AG04450 (cell line): ENCODE results near the gene DOLK. TPM values are rescaled to one million over a fixed set of nuclear protein-coding genes. Genes with fewer than 3 reads are reported as not detected.

ENCODE experiments used
- CTCF ChIA-PET: fragments of 300-600, 350-600 bp; formaldehyde crosslinking; extraction: SDS; loops from one replicate; lab custom pipeline; 2022; ENCODE audit warnings: antibody characterized with exemption, inconsistent platforms; lab: Charles Lee
- POLR2A ChIA-PET: fragments of 350-600 bp; formaldehyde crosslinking; extraction: SDS; loops from one replicate; lab custom pipeline; 2021; ENCODE audit warnings: antibody characterized with exemption, inconsistent platforms; lab: Yijun Ruan, JAX
- DNase-seq: peaks from one replicate; pipeline ENCODE4 v3.0.0-alpha.2; 2011; ENCODE audit warnings: low read depth, low spot score
- H3K27ac ChIP-seq: one replicate; pipeline ENCODE4 v1.5.1; 2012; ENCODE audit warnings: low read depth, low read length, control low read depth
- H3K27me3 ChIP-seq: one replicate; pipeline ENCODE4 v1.6.0; 2012; ENCODE audit warnings: low read length; ENCODE audit not compliant: control insufficient read depth, insufficient read depth
- H3K4me3 ChIP-seq: 2 replicates; pipeline ENCODE4 v1.5.1; 2011; ENCODE audit warnings: mild to moderate bottlenecking, low read depth, low read length, control low read depth
- H3K9me3 ChIP-seq: 2 replicates; pipeline ENCODE4 v1.5.1; 2012; ENCODE audit warnings: low read length; ENCODE audit not compliant: control insufficient read depth, insufficient read depth
- CTCF ChIP-seq: IDR thresholded peaks from 2 replicates; pipeline ENCODE4 v1.5.1; 2011; ENCODE audit warnings: low read depth, low read length, control low read depth, inconsistent platforms
- polyA plus RNA-seq: library from polyadenylated mRNA; depleted of rRNA; stranded (reverse); fragments of >200 nt; gene quantifications from 2 replicates; pipeline ENCODE4 v1.2.3, GENCODE V29; 2011

Gene DOLK
- polyA plus RNA-seq, 1 experiment, result 31.4 TPM

GRCh38 chr9:128933731-128934130 is 13.7 kb downstream of the DOLK start:
- no peaks in the 10 kb centered on the region for H3K9me3 ChIP-seq
- H3K27me3 ChIP-seq, result no peaks in the 10 kb centered on the region
- peak overlapping the region; percentile 11 for H3K27ac ChIP-seq
- DNase-seq, result no peak
- ChIA-PET CTCF (no interaction called here), POLR2A (interaction anchor here (0.8 kb wide), 1 partner anchor 145 kb away, joined by 3 read pairs; no protein-coding TSS in a partner anchor)
- no peak overlapping the region for H3K4me3 ChIP-seq
- TF ChIP-seq CTCF, result no peak

- no peaks in the 10 kb centered on the region for H3K9me3 ChIP-seq
- no peak for DNase-seq
- no peak overlapping the region for H3K4me3 ChIP-seq
- CTCF ChIA-PET, result interaction anchor here (1.7 to 4.7 kb wide), 2 partner anchors 66 to 78 kb away, joined by 10 to 95 read pairs; no protein-coding TSS in a partner anchor
- no peaks in the 10 kb centered on the region for H3K27me3 ChIP-seq
- H3K27ac ChIP-seq, result no peak overlapping the region
- no peak for TF ChIP-seq CTCF
- POLR2A ChIA-PET, result no interaction called here
These were observed 17.8 kb downstream of the DOLK start for GRCh38 chr9:128929560-128929959.

GRCh38 chr9:128928624-128929023 is 18.8 kb downstream of the DOLK start:
- H3K9me3 ChIP-seq, result no peaks in the 10 kb centered on the region
- TF ChIP-seq CTCF, result no peak
- H3K4me3 ChIP-seq, result no peak overlapping the region
- CTCF ChIA-PET, result interaction anchor here (0.6 to 4.7 kb wide), 31 partner anchors 8 to 290 kb away, joined by 3 to 95 read pairs (median 4); partner anchors contain the start of genes ENDOG, KYAT1, LRRC8A and SH3GLB2
- no peak for DNase-seq
- no peak overlapping the region for H3K27ac ChIP-seq
- no peaks in the 10 kb centered on the region for H3K27me3 ChIP-seq
- POLR2A ChIA-PET, result no interaction called here

- H3K4me3 ChIP-seq, result no peak overlapping the region
- no peak for DNase-seq
- H3K27me3 ChIP-seq, result no peaks in the 10 kb centered on the region
- POLR2A ChIA-PET, result no interaction called here
- CTCF ChIA-PET, result interaction anchor here (0.6 to 4.7 kb wide), 34 partner anchors 9 to 289 kb away, joined by 3 to 95 read pairs (median 4); partner anchors contain the start of genes ENDOG, KYAT1, LRRC8A and SH3GLB2
- peak; percentile 89 for TF ChIP-seq CTCF
- peak overlapping the region; percentile 31 for H3K27ac ChIP-seq
- H3K9me3 ChIP-seq, result no peaks in the 10 kb centered on the region
These were observed 19.5 kb downstream of the DOLK start for GRCh38 chr9:128927731-128928411.

GRCh38 chr9:128923493-128923883 is 23.9 kb downstream of the DOLK start:
- CTCF ChIA-PET, result interaction anchor here (0.7 to 4.3 kb wide), 3 partner anchors 41 to 105 kb away, joined by 3 to 14 read pairs (median 4); partner anchors contain the start of gene ENDOG
- TF ChIP-seq CTCF, result no peak
- POLR2A ChIA-PET, result interaction anchor here (0.7 kb wide), 1 partner anchor 115 kb away, joined by 4 read pairs; no protein-coding TSS in a partner anchor
- H3K4me3 ChIP-seq, result no peak overlapping the region
- DNase-seq, result no peak
- no peaks in the 10 kb centered on the region for H3K27me3 ChIP-seq
- no peaks in the 10 kb centered on the region for H3K9me3 ChIP-seq
- H3K27ac ChIP-seq, result no peak overlapping the region
